ENCODE measurements around the gene ZBTB4. TPM values are rescaled to one million over a fixed set of nuclear protein-coding genes. Genes with fewer than 3 reads are reported as not detected.

ZBTB4 gene
- total RNA-seq, 1 donor from 2014 or later, result 51.0 TPM

GRCh38 chr17:7444682-7445618 is 34.5 kb downstream of the ZBTB4 start, which contains the start of gene CHRNB1:
Gene CHRNB1, plus strand, starts transcription at chr17:7445061. Its CDS starts 67 bp downstream, at chr17:7445128.
- Mint-ChIP-seq H3K36me3 (ENCODE audit: low read depth) (peaks cover 3% of the 10 kb centered on the region), H3K9me3 (ENCODE audit: low read depth) (no peaks in the 10 kb centered on the region), H3K4me3 (ENCODE audit: unreplicated experiment) (peak within 1 kb of the TSS; percentile 69), H3K27ac (ENCODE audit: unreplicated experiment) (peak within 1 kb of the TSS; percentile 59), H3K27me3 (ENCODE audit: low read depth) (peaks cover 10% of the 10 kb centered on the region), H3K4me1 (ENCODE audit: low read depth) (peaks cover 40% of the 10 kb centered on the region)
- TF ChIP-seq CTCF (IDR thresholded peaks at IDR 0.05), result peak; percentile 20
- DNase-seq (ENCODE audit: low spot score), result no peak

GRCh38 chr17:7443499-7444485 is 35.6 kb downstream of the ZBTB4 start:
- DNase-seq (ENCODE audit: low spot score), result no peak
- peaks cover 48% of the 10 kb centered on the region for H3K4me1 Mint-ChIP-seq (ENCODE audit: low read depth)
- H3K36me3 Mint-ChIP-seq (ENCODE audit: low read depth), result peaks cover 2% of the 10 kb centered on the region
- no peaks in the 10 kb centered on the region for H3K9me3 Mint-ChIP-seq (ENCODE audit: low read depth)
- no peak for TF ChIP-seq CTCF (IDR thresholded peaks at IDR 0.05)
- peaks cover 9% of the 10 kb centered on the region for H3K27me3 Mint-ChIP-seq (ENCODE audit: low read depth)
- H3K4me3 Mint-ChIP-seq (ENCODE audit: unreplicated experiment), result no peak overlapping the region
- peak overlapping the region; percentile 59 for H3K27ac Mint-ChIP-seq (ENCODE audit: unreplicated experiment)

GRCh38 chr17:7442142-7442541 is 37.3 kb downstream of the ZBTB4 start:
- Mint-ChIP-seq H3K4me1 (ENCODE audit: low read depth) (peaks cover 61% of the 10 kb centered on the region), H3K27ac (ENCODE audit: unreplicated experiment) (no peak overlapping the region), H3K36me3 (ENCODE audit: low read depth) (no peaks in the 10 kb centered on the region), H3K9me3 (ENCODE audit: low read depth) (no peaks in the 10 kb centered on the region), H3K27me3 (ENCODE audit: low read depth) (peaks cover 3% of the 10 kb centered on the region), H3K4me3 (ENCODE audit: unreplicated experiment) (no peak overlapping the region)
- DNase-seq (ENCODE audit: low spot score), result no peak
- no peak for TF ChIP-seq CTCF (IDR thresholded peaks at IDR 0.05)

GRCh38 chr17:7441266-7441665 is 38.2 kb downstream of the ZBTB4 start:
- peaks cover 68% of the 10 kb centered on the region for H3K4me1 Mint-ChIP-seq (ENCODE audit: low read depth)
- H3K27ac Mint-ChIP-seq (ENCODE audit: unreplicated experiment), result peak overlapping the region; percentile 22
- no peaks in the 10 kb centered on the region for H3K27me3 Mint-ChIP-seq (ENCODE audit: low read depth)
- no peak for TF ChIP-seq CTCF (IDR thresholded peaks at IDR 0.05)
- no peaks in the 10 kb centered on the region for H3K9me3 Mint-ChIP-seq (ENCODE audit: low read depth)
- no peak overlapping the region for H3K4me3 Mint-ChIP-seq (ENCODE audit: unreplicated experiment)
- DNase-seq (ENCODE audit: low spot score), result no peak
- no peaks in the 10 kb centered on the region for H3K36me3 Mint-ChIP-seq (ENCODE audit: low read depth)

- Mint-ChIP-seq H3K9me3 (ENCODE audit: low read depth) (no peaks in the 10 kb centered on the region), H3K27ac (ENCODE audit: unreplicated experiment) (peak overlapping the region; percentile 59), H3K27me3 (ENCODE audit: low read depth) (no peaks in the 10 kb centered on the region), H3K4me3 (ENCODE audit: unreplicated experiment) (peak overlapping the region; percentile 84), H3K4me1 (ENCODE audit: low read depth) (peaks cover 70% of the 10 kb centered on the region), H3K36me3 (ENCODE audit: low read depth) (no peaks in the 10 kb centered on the region)
- DNase-seq (ENCODE audit: low spot score), result no peak
- peak; percentile 31 for TF ChIP-seq CTCF (IDR thresholded peaks at IDR 0.05)
Measured at GRCh38 chr17:7440834-7441195, 38.6 kb downstream of the ZBTB4 start.
